NCI-H1694 treated with DMSO at 0.1 percent for 48 hours (cell line): ENCODE results near the gene ZBTB2.

Experiments used
- DNase-seq: peaks from one replicate; lab custom pipeline; 2025; lab: John Stamatoyannopoulos, UW

The ZBTB2 gene, protein sequence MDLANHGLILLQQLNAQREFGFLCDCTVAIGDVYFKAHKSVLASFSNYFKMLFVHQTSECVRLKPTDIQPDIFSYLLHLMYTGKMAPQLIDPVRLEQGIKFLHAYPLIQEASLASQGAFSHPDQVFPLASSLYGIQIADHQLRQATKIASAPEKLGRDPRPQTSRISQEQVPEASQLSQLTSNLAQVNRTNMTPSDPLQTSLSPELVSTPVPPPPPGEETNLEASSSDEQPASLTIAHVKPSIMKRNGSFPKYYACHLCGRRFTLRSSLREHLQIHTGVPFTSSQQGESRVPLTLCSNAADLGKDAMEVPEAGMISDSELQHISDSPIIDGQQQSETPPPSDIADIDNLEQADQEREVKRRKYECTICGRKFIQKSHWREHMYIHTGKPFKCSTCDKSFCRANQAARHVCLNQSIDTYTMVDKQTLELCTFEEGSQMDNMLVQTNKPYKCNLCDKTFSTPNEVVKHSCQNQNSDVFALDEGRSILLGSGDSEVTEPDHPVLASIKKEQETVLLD

DNA sequence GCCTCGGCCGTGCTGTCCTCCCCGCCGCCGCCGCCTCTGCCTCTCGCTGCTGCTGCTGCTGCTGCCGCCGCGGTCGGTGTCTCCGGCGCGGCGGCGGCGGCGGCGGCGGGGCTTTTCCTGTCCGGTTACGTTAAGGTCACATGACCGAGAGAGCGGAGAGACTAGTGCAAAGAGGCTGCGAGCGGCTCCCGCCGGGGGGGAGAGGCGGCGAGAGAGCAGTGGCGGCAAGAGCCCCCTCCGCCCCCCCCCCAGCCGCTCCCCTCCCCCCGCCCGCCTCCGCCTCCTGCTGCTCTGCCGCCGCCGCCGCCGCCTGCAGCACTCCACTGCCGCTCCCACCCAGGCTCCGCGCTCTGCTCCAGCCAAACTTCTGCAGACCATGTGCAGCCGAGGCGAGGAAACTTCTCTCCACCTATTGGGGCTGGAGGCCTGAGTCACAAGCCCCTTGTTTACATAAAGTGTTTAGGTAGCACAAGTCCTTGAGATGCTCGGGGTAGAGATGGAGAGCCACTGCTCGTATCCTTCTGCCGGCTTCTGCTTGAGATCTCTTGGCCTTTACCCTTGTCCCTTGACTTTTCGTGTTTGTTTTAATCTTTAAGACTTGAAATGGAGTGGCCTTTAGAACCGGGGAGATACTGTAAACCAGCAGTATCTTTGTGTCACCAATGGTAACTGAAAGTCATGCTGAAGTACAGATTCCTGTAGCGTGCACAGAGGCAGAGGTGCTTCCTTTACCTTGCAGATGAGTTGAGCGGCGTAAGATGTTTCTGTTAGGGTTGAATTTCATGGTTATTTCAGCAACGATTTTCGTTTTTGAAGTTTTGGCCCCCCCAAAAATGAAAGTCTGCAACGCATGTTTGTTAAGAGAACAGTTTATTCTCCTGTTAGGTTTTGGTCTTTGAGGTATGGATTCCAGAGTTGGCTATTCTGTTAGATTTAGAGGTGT, at the start of gene ZBTB2:
ZBTB2 (minus strand) TSS at position 89 of the 943 bp plus-strand sequence. CDS start 17,922 bp downstream, outside the sequence.
- DNase-seq, result peak; percentile 3

DNA sequence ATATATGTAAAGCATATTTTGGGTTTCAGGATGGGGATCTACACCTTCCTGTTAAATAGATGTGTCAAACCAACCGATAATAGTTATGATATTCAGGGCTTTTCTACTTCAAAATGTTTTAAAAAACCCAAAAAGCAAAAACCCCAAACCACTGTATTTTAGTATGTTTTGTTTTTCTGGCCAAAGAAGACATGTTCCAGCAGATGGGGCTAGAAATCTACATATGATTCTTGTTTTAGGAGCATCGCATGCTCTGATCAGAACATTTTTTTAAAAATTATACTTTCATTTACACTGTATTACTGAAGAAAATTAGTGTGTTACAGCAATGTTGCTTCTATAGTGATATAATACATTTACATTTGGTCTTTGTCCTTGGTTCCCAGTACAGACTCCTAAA, 49.6 kb upstream of the ZBTB2 start:
- DNase-seq, result no peak

DNA sequence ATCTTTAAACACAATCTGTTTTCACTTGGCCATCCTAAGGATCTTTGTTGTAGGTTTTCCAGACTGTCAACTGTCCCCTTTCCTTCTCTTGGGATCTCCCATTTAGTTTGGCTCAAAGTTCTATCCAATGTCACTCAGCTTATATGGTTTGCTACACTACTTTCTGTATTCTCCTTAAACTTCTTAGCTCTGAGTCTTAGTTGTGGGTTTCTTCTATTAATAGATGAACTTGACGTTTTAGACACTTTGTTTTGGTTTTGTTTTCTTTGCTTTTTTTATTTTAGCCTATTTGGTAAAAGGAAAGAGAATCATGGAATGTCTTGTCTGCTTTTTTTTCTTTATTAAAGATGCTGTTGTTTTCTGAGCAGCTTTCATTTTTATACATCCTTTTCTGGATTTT, 49.1 kb upstream of the ZBTB2 start:
- DNase-seq, result no peak

DNA sequence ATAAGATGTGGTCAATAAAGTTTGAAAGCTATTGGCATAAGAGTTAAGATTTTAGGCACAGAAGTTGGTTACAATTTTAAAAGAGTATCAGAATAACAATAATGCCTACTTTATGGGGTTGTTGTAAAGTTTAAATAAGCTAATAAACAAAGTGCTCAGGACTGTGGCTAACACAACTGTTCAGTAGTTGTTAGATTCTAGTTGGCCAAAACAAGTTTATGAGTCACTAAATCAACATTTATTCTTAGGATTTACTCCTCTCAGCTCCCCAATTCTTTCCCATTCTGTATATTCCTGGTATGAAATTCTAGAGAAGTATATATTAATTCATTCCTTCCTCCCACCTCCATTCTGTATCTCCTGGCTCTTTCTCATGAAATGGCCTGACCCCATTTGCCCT, 46.0 kb upstream of the ZBTB2 start:
- no peak for DNase-seq

DNA sequence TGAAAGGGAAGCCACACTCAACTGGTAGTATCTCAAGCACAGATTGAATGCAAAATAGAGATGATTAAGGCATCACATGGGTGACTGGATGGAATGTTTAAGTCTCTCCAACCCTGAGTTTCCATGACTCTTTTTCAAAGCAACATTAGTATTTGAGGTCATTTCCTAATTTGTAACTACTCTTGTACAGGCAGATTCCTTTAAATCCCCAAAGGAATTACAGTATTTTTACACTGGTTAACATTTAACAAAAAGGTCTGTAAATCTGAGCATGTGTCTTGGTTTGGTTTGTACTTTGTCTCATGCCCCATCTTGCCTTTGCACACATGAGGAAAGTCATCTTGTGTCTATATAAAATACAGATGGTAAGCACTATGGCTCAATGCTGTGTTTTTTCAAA, 45.4 kb upstream of the ZBTB2 start:
- DNase-seq, result no peak

DNA sequence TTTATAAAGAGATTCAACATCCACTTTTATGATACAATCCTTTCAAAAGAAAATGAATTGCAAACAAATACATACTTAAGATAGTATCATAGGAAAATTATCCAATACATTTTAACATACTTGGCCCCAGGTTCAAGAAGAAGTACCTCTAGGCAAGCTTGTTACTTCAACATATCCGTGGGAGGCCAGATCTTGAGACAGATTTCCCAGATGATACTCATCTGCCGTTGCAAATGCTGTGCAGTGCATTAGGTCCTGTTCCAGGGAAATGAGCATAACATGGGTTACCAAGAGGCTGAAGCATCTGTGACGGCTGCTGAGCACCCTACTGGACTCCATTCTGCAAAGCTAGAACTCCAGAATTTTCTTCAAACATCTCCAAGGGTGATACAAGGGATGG, 44.9 kb upstream of the ZBTB2 start:
- no peak for DNase-seq

DNA sequence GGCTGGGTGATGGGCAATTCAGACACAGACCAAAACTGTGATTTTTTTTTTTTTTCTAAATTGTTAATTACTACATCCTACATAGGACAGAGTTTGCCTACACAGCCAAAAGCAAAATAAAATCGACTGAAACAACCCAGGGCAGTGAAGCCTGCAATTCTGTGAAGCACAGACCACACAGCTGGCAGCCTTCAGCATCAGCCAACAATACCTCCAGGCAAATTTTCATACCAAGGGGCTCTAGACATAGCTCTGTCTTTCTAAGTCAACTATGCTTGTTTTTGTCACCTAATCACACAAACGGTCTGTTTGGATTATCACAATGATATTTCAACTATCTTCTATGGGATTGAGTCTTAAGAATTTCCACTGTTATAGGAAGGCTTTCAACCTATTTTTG, 43.0 kb upstream of the ZBTB2 start:
- no peak for DNase-seq

DNA sequence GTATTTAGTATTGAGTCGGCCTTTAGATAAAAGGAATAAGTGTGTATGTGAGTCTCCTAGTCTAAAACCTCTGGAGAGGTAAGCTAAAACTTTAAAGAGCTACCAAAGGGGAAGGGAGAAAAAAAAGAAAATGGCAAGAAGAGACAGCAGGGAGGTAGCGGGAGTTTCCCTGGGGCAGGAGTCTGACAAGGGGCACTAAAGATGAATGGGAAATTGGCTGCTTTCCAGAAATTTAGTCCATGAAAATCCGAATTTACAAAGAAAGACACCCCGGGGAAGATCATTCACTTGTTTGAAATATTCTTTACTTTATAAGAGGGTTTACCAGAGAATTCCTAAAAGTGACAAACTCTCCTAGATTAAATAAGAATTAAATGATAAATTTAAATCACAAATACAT, 41.3 kb upstream of the ZBTB2 start:
- DNase-seq, result no peak

DNA sequence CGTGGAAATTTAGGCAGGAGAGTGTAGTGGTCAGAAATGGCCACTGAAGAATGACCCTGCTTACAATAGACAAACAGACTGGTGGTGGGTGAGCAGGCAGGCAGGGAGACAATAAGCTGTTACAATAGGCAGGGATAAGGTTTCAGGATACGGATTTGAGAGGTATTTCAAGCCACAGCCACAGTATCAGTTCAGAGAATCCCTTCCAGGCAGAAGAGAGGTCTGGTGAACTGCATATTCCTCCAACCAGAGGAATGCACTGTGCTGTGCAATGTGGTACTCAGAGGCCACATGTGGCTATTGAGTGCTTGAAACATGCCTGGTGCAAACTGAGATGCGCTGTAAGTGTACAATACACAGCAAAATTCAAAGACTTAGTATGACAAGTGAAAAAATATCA, 40.0 kb upstream of the ZBTB2 start:
- DNase-seq, result no peak

DNA sequence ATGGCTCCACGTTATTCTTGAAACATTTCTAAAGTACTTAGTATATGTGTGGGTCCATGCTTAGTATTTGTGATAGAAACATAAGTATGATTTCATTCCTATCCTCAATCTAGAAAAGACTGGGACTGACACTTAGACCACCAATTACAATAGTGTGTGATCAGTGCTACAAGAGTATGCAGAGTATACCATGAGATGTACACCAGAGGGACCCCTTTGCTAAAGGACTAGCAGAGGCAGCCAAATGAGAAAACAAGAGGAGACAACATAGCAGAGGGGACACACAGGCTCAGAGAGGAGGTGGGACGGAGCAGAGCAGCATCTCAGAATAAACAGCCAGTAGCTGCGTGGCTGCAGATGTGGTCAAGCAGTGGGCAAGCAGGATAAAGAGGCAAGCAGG, 39.5 kb upstream of the ZBTB2 start:
- DNase-seq, result no peak

DNA sequence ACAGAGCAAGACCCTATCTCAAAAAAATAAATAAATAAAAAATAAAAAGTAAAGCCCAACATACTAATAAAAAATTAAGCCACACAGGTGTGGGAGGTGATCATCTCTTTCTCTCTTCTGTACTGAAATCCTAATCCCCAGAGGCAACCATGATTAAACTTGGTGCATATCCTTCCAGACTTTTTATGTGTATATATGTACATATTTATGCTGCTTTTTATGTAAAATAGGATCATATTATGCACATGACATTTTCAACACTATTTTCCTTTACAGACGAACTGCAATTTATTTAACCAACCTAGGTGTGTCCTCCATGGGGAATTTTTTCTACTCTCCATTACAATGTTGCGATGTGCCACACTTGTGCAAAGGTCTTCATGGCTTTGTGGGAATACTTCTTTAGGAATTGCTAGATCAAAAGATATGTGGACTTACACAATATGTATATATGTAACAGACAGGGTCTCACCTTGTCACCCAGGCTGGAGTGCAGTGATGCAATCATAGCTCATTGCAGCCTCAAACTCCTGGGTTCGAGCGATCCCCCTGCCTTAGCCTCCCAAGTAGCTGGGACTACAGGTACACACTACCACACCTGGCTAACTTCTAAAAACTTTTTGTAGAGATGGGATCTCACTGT, 36.9 kb upstream of the ZBTB2 start:
- no peak for DNase-seq

DNA sequence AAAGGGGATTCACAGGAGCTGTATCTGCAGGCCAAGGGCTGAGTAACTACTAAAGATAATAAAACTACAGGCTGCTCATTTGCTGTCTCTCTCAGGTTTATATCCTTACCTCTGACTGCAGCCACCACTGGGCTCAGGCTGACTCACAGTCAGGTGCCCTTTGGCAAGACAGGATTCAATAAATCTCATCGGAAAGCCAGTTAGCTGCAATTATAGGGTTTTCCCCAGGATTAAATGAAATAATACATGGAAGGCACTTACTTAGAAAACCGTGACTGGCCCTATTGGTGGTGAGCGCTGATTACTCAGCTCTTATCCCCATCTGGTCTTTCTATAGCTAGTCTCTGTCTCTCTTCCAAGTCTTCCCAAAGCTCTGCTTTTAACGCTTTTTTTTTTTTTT, 34.2 kb upstream of the ZBTB2 start:
- DNase-seq, result no peak

DNA sequence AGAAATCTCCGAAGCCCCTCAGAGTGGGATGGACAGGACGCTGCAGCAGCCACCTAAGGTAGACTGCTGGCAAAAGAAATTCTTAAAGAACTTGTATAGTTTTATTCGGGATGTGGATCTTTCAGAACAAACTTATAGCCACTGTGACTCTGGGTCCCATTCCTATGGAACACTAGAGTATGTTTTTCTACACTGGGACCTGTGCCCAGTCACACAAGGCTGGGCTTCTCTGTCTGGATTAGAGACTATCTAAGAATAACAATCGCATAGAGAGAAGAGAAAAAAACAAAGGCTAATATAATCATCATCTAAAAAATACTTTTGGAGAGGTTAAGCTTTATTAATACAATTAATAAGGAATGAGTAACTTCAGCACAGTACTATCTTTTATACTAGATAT, 31.6 kb upstream of the ZBTB2 start:
- no peak for DNase-seq

DNA sequence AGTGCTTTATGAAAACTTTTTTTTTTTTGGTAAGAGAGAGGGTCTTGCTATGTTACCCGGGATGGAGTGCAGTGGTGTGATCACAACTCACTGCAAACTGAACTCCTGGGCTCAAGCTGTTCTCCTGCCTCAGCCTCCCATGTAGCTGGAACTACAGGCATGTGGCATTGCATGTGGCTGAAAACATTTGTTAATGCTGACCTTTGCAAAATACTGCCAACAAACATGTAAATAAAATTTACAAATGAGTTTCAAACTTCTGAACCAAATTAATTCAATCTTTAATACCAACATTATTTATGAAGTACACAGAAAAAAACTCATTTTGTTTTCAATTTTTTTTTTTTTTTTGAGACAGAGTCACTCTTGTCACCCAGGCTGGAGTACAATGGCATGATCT, 26.1 kb upstream of the ZBTB2 start:
- DNase-seq, result no peak

DNA sequence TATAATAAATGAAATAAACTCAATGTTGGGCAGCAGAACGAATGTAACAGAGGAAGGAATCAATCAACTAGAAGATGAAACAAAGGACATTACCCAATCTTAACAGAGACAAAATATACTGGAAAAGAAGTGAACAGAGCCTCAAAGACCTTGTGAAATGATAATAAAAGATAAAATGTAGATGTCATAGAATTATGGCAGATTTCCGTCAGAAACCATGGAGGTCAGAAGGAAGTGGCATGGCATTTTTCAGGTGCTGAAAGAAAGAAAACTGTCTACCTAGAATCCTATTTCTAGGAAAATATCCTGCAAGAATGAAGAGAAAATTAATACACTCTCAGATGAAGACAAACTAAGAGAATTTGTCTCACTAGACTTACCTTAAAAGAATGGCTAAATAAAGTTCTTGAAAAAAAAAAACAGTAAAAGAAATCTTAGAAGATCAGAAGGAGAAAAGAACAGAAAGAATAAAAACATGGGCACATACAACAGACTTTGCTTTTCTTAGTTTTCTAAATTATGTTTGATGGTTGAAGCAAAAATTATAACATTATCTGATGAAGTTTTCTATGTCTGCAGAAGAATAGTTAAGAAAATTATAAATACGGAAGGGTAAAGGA, 23.4 kb upstream of the ZBTB2 start:
- DNase-seq, result no peak

DNA sequence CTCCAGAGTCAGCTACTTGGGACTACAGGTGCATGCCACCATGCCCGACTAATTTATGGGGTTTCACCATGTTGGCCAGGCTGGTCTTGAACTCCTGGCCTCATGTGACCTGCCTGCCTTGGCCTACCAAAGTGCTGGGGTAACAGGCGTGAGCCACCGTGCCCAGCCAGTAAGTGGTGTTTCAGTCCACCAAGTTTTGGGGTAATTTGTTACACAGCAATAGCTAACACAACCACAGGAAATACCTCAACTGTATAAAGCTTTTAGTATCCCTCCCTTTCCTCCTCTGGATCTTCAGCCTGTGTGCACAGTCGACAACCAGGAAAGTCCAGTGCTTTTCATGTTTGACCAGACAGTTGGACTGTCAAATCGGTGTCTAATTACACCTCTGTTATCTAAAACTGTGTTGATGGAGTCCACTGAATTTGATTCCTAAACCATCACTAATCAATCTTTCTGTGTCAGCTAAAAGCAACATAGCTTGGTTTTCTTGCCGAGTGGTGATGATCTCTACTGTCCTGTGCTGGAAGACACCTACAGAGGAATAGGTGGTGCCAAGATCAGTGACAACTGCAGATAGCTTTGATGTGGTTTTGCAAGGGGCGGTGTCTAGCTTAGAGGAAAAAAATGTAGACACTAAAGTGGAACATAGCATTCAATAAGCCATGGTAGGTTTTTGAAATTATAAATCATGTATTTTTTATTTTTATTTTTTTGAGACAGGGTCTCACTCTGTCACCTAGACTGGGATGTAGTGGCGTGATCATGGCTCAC, 22.2 kb upstream of the ZBTB2 start:
- DNase-seq, result no peak

DNA sequence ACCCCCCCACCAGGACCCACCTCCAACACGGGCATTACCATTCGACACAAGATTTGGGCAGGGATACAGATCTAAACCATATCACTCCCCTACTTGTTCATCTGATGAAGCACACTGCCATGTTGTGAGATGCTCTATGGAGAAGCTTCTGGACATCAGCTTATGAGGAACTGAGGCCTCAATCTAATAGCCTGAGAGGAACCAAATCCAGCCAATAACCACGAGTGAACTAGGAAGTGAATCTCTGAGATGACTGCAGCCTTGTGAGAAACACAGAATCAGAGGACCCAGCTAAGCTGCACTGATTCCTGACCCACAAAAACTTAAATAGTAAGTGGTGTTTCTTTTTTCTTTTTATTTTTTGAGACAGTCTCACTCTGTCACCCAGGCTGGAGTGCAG, 21.6 kb upstream of the ZBTB2 start:
- no peak for DNase-seq

DNA sequence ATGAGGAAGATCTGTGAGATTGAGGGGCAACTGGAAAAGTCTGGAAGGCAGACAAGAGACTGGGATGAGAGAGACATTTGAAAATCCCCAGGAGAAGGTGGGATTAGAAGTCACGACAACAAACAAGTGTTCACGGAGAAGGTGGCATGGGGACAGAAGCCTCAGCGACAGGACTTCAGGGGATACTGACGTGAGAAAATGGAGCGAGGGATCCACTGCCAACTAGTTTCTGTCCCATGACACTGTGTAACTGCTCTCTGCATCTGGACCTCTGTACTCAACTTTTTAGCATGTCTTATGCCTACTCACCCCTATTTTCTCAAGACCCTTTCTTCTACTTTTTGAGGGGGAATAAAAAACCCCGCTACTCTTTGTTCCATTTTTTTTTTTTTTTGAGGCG, 18.3 kb upstream of the ZBTB2 start:
- DNase-seq, result no peak

DNA sequence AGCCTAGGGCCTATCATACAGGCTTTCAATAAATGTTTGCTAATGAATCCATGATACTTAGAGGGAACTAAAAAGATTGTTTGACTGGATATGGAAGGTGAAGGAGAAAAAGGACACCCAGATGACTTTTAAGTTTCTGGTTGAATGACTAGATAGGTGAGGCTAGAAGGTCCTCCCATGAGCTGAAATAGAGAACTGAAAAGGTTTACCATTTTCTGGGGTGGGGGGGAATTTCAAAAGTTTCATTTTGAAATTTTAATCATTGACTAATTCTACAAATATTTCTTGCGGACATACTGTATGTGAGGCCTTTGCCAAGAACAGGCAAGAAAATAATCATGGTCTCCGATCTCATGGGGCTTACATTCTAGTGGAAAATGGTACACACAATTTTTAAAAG, 17.9 kb upstream of the ZBTB2 start:
- DNase-seq, result no peak

DNA sequence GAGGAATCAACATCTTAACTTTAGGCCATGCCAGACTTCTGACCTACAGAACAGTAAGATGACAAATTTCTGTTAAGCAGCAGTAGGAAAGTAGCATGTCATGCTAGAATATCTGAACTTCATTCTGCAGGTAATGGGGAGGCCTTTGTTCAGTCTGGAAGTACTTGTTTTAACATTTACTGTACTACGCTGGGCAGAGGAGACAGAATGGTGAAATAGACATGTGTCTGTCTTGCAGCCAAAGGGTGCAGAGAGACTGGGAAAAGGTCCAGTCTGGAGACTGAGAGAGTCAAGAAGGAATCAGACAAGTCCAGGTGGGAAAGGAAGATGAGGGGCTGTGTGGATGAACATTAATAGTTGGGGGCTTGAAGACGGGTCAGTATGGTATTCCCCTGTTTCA, 17.5 kb upstream of the ZBTB2 start:
- no peak for DNase-seq

DNA sequence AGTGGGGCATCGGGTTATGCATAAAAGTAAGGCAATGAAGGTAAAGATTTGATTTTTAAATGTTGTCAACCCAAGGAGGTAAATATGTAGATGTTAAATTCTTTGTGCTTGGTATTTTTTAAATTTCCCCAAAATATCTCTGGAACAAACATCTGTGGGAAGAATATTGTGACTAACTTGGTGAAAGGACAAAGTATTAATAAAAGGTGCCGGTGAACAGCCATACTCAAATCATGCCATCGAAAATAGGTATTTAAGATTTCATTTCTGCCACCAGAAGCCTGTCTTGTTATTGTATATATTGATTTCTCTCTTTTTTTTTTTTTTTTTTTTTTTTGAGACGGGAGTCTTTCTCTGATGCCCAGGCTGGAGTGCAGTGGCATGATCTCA, 12.6 kb upstream of the ZBTB2 start:
- DNase-seq, result no peak
